Measurements from ENCODE around the gene EML6.

EML6 gene

GRCh38 chr2:54947136-54947535 lies 223.7 kb downstream of the EML6 start:
- no peak for DNase-seq (ENCODE audit: low spot score)

- DNase-seq (ENCODE audit: low spot score), result no peak
Measured at GRCh38 chr2:54947646-54948045, 224.2 kb downstream of the EML6 start.

GRCh38 chr2:54948120-54948519 lies 224.7 kb downstream of the EML6 start:
- DNase-seq (ENCODE audit: low spot score), result no peak

GRCh38 chr2:54949431-54949830 lies 226.0 kb downstream of the EML6 start:
- no peak for DNase-seq (ENCODE audit: low spot score)

GRCh38 chr2:54950811-54951210 lies 227.3 kb downstream of the EML6 start:
- no peak for DNase-seq (ENCODE audit: low spot score)

- no peak for DNase-seq (ENCODE audit: low spot score)
Measured at GRCh38 chr2:54952425-54952824, 229.0 kb downstream of the EML6 start.

- DNase-seq (ENCODE audit: low spot score), result no peak
Measured at GRCh38 chr2:54952978-54953456, 229.6 kb downstream of the EML6 start.

- no peak for DNase-seq (ENCODE audit: low spot score)
Measured at GRCh38 chr2:54954158-54954557, 230.7 kb downstream of the EML6 start.

- DNase-seq (ENCODE audit: low spot score), result no peak
Measured at GRCh38 chr2:54954705-54955357, 231.4 kb downstream of the EML6 start.

- no peak for DNase-seq (ENCODE audit: low spot score)
Measured at GRCh38 chr2:54955358-54956110, 232.1 kb downstream of the EML6 start.

- DNase-seq (ENCODE audit: low spot score), result no peak
Measured at GRCh38 chr2:54956111-54956627, 232.7 kb downstream of the EML6 start.

GRCh38 chr2:54957321-54957999 lies 234.0 kb downstream of the EML6 start:
- DNase-seq (ENCODE audit: low spot score), result no peak

- DNase-seq (ENCODE audit: low spot score), result no peak
Measured at GRCh38 chr2:54958717-54959371, 235.4 kb downstream of the EML6 start.

GRCh38 chr2:54960164-54960563 lies 236.7 kb downstream of the EML6 start:
- DNase-seq (ENCODE audit: low spot score), result no peak

- DNase-seq (ENCODE audit: low spot score), result no peak
Measured at GRCh38 chr2:54962511-54962910, 239.0 kb downstream of the EML6 start.

GRCh38 chr2:54962935-54963440 lies 239.5 kb downstream of the EML6 start:
- no peak for DNase-seq (ENCODE audit: low spot score)

- DNase-seq (ENCODE audit: low spot score), result no peak
Measured at GRCh38 chr2:54963476-54963875, 240.0 kb downstream of the EML6 start.

GRCh38 chr2:54964271-54964670 lies 240.8 kb downstream of the EML6 start:
- DNase-seq (ENCODE audit: low spot score), result no peak

GRCh38 chr2:54964816-54965215 lies 241.4 kb downstream of the EML6 start:
- DNase-seq (ENCODE audit: low spot score), result no peak

- no peak for DNase-seq (ENCODE audit: low spot score)
Measured at GRCh38 chr2:54965425-54965824, 242.0 kb downstream of the EML6 start.

GRCh38 chr2:54966165-54966832 lies 242.8 kb downstream of the EML6 start:
- DNase-seq (ENCODE audit: low spot score), result no peak

Measured in ecto neural progenitor cell (in vitro differentiated cells).